LHCN-M2 (cell line): Measurements from ENCODE around the gene POMT2. TPM values are rescaled to one million over a fixed set of nuclear protein-coding genes. Genes with fewer than 3 reads are reported as not detected.

ENCODE experiments used
- DNase-seq: peaks from one replicate; pipeline ENCODE4 v3.0.0-alpha.2; 2012; ENCODE audit warnings: low read depth
- total RNA-seq: library from RNA; depleted of rRNA; stranded (reverse); fragments of >200 nt; gene quantifications from 2 replicates; pipeline ENCODE4 v1.2.3, GENCODE V29; 2014; rRNA removed

POMT2 gene
- total RNA-seq, 1 experiment from 2014 or later = 15.0 TPM

GRCh38 chr14:77240336-77240915 is 80.3 kb downstream of the POMT2 start:
- DNase-seq = no peak

- DNase-seq = no peak
Measured at GRCh38 chr14:77239412-77239811, 81.3 kb downstream of the POMT2 start.

DNA sequence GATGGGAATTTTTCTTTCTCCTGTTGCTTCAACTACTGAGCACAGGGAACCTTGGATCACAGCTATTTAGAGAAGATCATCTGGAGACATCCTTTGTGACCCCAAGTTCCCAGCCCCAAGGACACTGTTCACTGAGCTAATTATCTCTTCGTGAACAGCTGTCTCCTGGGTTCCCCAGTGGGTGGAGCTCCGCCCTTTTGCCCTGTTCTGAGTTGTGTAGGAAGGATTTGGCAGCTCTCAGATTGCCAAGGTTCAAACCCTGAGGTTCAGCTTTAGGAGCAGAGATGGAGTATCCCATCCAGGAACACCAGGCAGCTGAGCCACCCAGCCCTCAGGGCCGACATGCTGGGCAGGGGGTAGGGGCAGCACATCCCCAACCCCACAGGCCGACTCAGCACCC is 81.7 kb downstream of the POMT2 start:
- DNase-seq = no peak

DNA sequence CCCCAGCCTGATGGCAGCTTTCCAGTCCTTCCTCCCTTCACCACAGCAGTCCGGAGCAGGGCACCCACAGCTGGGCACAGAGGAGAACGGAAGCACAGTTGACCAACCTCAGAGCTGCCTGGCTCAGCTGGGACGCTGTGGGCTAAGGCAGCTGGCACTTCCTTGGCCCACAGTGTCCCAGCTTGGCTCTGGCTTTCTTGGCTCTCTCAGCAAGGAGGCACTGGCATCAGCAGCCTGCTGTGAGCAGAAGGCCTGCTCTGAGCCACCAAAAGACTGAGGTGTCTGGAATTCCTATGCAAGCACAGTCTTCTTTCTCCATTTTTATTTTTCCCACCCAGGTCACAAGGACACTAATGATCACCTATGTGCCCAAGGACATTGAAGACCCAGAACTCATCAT is 82.3 kb downstream of the POMT2 start:
- no peak for DNase-seq

GRCh38 chr14:77236814-77237213 is 83.9 kb downstream of the POMT2 start:
- DNase-seq = no peak

DNA sequence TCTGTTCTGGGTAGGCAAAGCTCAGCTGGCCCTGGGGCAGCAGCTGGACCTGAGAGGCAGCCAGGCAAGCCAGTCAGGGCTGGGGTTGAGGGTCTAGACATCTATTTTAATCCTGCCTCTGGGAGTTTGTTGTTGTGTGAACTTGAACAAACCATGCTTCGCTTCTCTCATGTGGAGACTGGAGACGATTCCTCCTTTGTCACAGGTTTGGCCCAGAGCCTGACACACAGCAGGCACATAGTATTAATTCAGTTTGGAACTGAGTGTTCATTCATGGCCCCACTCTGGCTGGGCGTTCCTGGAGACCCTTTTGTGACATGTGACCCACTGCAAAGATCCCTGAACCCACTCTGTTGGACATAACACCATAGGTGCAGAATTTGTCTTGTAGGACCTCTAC is 89.0 kb downstream of the POMT2 start:
- no peak for DNase-seq

- DNase-seq = no peak
Measured at GRCh38 chr14:77230914-77231313, 89.8 kb downstream of the POMT2 start.

GRCh38 chr14:77228056-77228455 is 92.6 kb downstream of the POMT2 start:
- DNase-seq = no peak

GRCh38 chr14:77225892-77226557 is 94.7 kb downstream of the POMT2 start:
- no peak for DNase-seq

- DNase-seq = no peak
Measured at GRCh38 chr14:77225254-77225653, 95.4 kb downstream of the POMT2 start.

Other genes with a start within 250 kb of the POMT2 start
- gene CIPC, start 222.6 kb downstream of the POMT2 start, total RNA-seq = 12.8 and 13.0 TPM in 2 replicates
- under 0.01 TPM in 1 of 2 replicates, not detected in the other for gene ZDHHC22, start 179.1 kb downstream of the POMT2 start, total RNA-seq
- gene TMEM63C, start 139.1 kb downstream of the POMT2 start, total RNA-seq = 0.06 TPM in 1 of 2 replicates, not detected in the other
- gene NGB, start 49.7 kb downstream of the POMT2 start, total RNA-seq = not detected in 2 replicates
- gene GSTZ1, start 153 bp upstream of the POMT2 start, total RNA-seq = 25.8 and 27.7 TPM in 2 replicates
- gene TMED8, start 56.2 kb upstream of the POMT2 start, total RNA-seq = 12.1 and 12.9 TPM in 2 replicates
- gene SAMD15, start 56.5 kb upstream of the POMT2 start, total RNA-seq = 1.7 and 5.0 TPM in 2 replicates
- 0.06 TPM in 1 of 2 replicates, not detected in the other for gene NOXRED1, start 102.6 kb upstream of the POMT2 start, total RNA-seq
- gene VIPAS39, start 136.7 kb upstream of the POMT2 start, total RNA-seq = 19.5 and 20.8 TPM in 2 replicates
- gene AHSA1, start 137.2 kb upstream of the POMT2 start, total RNA-seq = 132 and 133 TPM in 2 replicates
- 0.23 and 0.90 TPM in 2 replicates for gene ISM2, start 177.9 kb upstream of the POMT2 start, total RNA-seq